Esophagus squamous epithelium (tissue), 4 donors: ENCODE results near the gene ABHD2.

Source experiments
- POLR2A ChIP-seq, 4 donors: fragments of 450-650 bp; IDR thresholded peaks; one replicate each; pipeline ENCODE4 v1.6.1; 2017; ENCODE audit warnings: antibody characterized with exemption in 4 of 4, mild to moderate bottlenecking in 4 of 4, moderate library complexity in 3 of 4
- TF ChIP-seq, protein P1 (sequence below), 6 experiments: fragments of 450-650 bp in 4 of 6; fragments of 200-600 bp in 2 of 6; sonication (generic) in 2 of 6; IDR thresholded peaks; one replicate each; pipeline ENCODE4 v1.5.1; 2016 to 2019; ENCODE audit warnings: antibody characterized with exemption in 6 of 6, mild to moderate bottlenecking in 4 of 6, moderate library complexity in 4 of 6

DNA sequence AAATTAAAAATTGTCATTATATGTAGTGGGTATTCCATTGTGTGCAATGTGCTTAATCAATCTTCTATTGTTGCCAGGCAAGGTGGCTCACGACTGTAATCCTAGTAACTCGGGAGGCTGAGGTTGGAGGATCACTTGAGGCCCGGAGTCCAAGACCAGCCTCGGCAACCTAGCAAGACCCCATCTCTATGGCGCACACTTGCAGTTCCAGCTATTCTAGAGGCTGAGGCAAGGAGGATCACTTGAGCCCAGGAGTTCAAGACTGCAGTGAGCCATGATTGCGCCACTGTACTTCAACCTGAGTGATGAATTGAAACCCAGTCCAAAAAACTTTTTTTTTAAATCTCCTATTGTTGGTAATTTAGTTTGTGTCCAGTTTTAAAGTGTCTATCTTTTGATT is 33.4 kb upstream of the ABHD2 start:
- TF ChIP-seq, protein P1, sequence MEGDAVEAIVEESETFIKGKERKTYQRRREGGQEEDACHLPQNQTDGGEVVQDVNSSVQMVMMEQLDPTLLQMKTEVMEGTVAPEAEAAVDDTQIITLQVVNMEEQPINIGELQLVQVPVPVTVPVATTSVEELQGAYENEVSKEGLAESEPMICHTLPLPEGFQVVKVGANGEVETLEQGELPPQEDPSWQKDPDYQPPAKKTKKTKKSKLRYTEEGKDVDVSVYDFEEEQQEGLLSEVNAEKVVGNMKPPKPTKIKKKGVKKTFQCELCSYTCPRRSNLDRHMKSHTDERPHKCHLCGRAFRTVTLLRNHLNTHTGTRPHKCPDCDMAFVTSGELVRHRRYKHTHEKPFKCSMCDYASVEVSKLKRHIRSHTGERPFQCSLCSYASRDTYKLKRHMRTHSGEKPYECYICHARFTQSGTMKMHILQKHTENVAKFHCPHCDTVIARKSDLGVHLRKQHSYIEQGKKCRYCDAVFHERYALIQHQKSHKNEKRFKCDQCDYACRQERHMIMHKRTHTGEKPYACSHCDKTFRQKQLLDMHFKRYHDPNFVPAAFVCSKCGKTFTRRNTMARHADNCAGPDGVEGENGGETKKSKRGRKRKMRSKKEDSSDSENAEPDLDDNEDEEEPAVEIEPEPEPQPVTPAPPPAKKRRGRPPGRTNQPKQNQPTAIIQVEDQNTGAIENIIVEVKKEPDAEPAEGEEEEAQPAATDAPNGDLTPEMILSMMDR (IDR thresholded peaks at IDR 0.05) = no peak
- no peak for TF ChIP-seq POLR2A (IDR thresholded peaks at IDR 0.05)
